ENCODE results near the gene ZNF593. TPM values are rescaled to one million over a fixed set of nuclear protein-coding genes. Genes with fewer than 3 reads are reported as not detected.

Gene ZNF593
- total RNA-seq, 6 experiments from 2014 or later: 33.5 to 46.3 (median 38.7) TPM

- H3K27me3 Mint-ChIP-seq (ENCODE audit: insufficient read depth): peaks cover 52% of the 10 kb centered on the region
- peaks cover 5% of the 10 kb centered on the region; the same call in 1 of the 2 replicates for H3K4me1 Mint-ChIP-seq (ENCODE audit: low read depth)
- H3K27ac Mint-ChIP-seq: no peak overlapping the region
- no peak overlapping the region for H3K4me3 Mint-ChIP-seq
- no peaks in the 10 kb centered on the region for H3K36me3 Mint-ChIP-seq (ENCODE audit: low read depth)
- DNase-seq: no peak
- no peaks in the 10 kb centered on the region for H3K9me3 Mint-ChIP-seq
- TF ChIP-seq, protein P1, sequence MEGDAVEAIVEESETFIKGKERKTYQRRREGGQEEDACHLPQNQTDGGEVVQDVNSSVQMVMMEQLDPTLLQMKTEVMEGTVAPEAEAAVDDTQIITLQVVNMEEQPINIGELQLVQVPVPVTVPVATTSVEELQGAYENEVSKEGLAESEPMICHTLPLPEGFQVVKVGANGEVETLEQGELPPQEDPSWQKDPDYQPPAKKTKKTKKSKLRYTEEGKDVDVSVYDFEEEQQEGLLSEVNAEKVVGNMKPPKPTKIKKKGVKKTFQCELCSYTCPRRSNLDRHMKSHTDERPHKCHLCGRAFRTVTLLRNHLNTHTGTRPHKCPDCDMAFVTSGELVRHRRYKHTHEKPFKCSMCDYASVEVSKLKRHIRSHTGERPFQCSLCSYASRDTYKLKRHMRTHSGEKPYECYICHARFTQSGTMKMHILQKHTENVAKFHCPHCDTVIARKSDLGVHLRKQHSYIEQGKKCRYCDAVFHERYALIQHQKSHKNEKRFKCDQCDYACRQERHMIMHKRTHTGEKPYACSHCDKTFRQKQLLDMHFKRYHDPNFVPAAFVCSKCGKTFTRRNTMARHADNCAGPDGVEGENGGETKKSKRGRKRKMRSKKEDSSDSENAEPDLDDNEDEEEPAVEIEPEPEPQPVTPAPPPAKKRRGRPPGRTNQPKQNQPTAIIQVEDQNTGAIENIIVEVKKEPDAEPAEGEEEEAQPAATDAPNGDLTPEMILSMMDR (IDR thresholded peaks at IDR 0.05): no peak
Observed at GRCh38 chr1:26154750-26155149, 15.0 kb upstream of the ZNF593 start.

GRCh38 chr1:26155370-26156284, 14.1 kb upstream of the ZNF593 start:
- Mint-ChIP-seq H3K36me3 (ENCODE audit: low read depth) (no peaks in the 10 kb centered on the region), H3K4me3 (no peak overlapping the region), H3K9me3 (no peaks in the 10 kb centered on the region), H3K4me1 (ENCODE audit: low read depth) (peaks cover 5% of the 10 kb centered on the region; the same call in 1 of the 2 replicates), H3K27ac (no peak overlapping the region), H3K27me3 (ENCODE audit: insufficient read depth) (peaks cover 47% of the 10 kb centered on the region)
- no peak for DNase-seq
- TF ChIP-seq, protein P1 (IDR thresholded peaks at IDR 0.05): no peak

- Mint-ChIP-seq H3K9me3 (no peaks in the 10 kb centered on the region), H3K27ac (no peak overlapping the region), H3K27me3 (ENCODE audit: insufficient read depth) (peaks cover 40% of the 10 kb centered on the region), H3K4me3 (no peak overlapping the region), H3K4me1 (ENCODE audit: low read depth) (peaks cover 5% of the 10 kb centered on the region; the same call in 1 of the 2 replicates), H3K36me3 (ENCODE audit: low read depth) (no peaks in the 10 kb centered on the region)
- DNase-seq: no peak
- TF ChIP-seq, protein P1 (IDR thresholded peaks at IDR 0.05): no peak
Observed at GRCh38 chr1:26156285-26157038, 13.2 kb upstream of the ZNF593 start.

DNA sequence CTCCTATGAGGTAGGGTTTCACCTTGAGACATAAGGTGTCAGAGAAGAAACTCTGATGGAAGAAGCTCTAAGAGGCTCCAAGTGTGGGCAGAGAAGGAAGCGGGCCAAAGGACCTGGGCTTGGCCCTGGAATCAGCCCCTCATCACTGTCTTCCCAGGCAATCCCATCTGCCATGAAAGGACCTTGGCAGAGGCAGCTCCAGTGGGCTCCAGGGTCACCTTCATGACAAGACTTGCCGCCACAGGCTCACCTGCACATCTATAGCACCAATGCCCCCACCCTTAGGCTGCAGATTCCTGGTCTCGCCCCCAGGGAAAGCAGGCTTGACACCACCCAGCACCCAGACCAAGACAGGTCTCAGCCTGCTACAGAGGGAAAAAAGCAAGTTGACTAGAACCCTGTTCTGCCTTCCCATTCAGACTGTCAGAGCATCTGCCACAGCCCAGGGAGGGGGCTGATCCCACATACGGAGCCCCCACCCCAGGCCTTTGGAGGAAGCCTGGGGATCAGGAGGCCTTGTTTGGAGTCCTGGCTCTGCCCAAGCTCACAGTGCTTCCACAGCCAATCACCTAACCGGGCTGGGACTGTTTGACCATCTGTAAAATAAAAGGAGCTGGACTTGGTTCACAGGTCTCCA, 11.3 kb upstream of the ZNF593 start:
- peaks cover 5% of the 10 kb centered on the region; the same call in 1 of the 2 replicates for H3K4me1 Mint-ChIP-seq (ENCODE audit: low read depth)
- H3K27me3 Mint-ChIP-seq (ENCODE audit: insufficient read depth): peaks cover 37% of the 10 kb centered on the region
- no peak overlapping the region for H3K27ac Mint-ChIP-seq
- H3K9me3 Mint-ChIP-seq: no peaks in the 10 kb centered on the region
- no peaks in the 10 kb centered on the region for H3K36me3 Mint-ChIP-seq (ENCODE audit: low read depth)
- DNase-seq: no peak
- no peak overlapping the region for H3K4me3 Mint-ChIP-seq
- TF ChIP-seq, protein P1 (IDR thresholded peaks at IDR 0.05): no peak

All from HFFc6 (cell line).